K562 (cell line): ENCODE measurements around the gene SULT2B1. TPM values are rescaled to one million over a fixed set of nuclear protein-coding genes. Genes with fewer than 3 reads are reported as not detected.

Experiments used
- HIVEP1 ChIP-seq: fragments of 250-450 bp; sonication (Bioruptor Pico); IDR thresholded peaks from 2 replicates; pipeline ENCODE4 v1.4.0; 2020; ENCODE audit warnings: mild to moderate bottlenecking
- HNRNPUL1 ChIP-seq: fragments of 200-400 bp; formaldehyde crosslinking; IDR thresholded peaks from 2 replicates; pipeline ENCODE4 v1.6.1; 2017; ENCODE audit warnings: low read length
- MTA1 ChIP-seq: fragments of 450-650 bp; IDR thresholded peaks from 2 replicates; pipeline ENCODE4 v1.6.1; 2017; ENCODE audit warnings: borderline replicate concordance
- MYNN ChIP-seq, 2 experiments: sonication (generic); formaldehyde crosslinking in 1 of 2; IDR thresholded peaks; 2 replicates each; pipeline versions ENCODE4 v1.5.0 to v1.6.1; 2016 to 2020; ENCODE audit warnings: antibody characterized with exemption in 1 of 2, missing genetic modification reagents in 1 of 2
- OTX1 ChIP-seq: fragments of 450-650 bp; formaldehyde crosslinking; IDR thresholded peaks from 2 replicates; pipeline ENCODE4 v1.4.0; 2022; ENCODE audit warnings: mild to moderate bottlenecking
- SIRT6 ChIP-seq: IDR thresholded peaks from one replicate; pipeline ENCODE4 v1.6.1; 2012; ENCODE audit warnings: low read depth, mild to moderate bottlenecking, control low read depth, inconsistent platforms, low read length, moderate library complexity
- TRIM28 ChIP-seq: fragments of 450-650 bp; IDR thresholded peaks from 2 replicates; pipeline ENCODE4 v1.6.1; 2017
- U2AF1 ChIP-seq: fragments of 200-400 bp; formaldehyde crosslinking; optimal IDR thresholded peaks from 2 replicates; pipeline ENCODE3; 2017; ENCODE audit warnings: mild to moderate bottlenecking, low read depth, low read length, moderate library complexity
- WHSC1 ChIP-seq: IDR thresholded peaks from one replicate; pipeline ENCODE4 v1.6.1; 2012; ENCODE audit warnings: low read length, control low read depth, inconsistent platforms
- ZNF584 ChIP-seq: fragments of 200-800 bp; sonication (Bioruptor generic); IDR thresholded peaks from 2 replicates; pipeline ENCODE4 v1.6.1; 2016; ENCODE audit warnings: low read depth, mild to moderate bottlenecking, missing genetic modification characterization, missing compliant biosample characterization
- polyA plus RNA-seq, 8 experiments: library from polyadenylated mRNA; depleted of rRNA in 4 of 8; stranded (reverse) in 5 of 8; unstranded in 3 of 8; fragments of >200 nt; fragmentation: Nextera tagmentation in 2 of 8; fragmentation: Illumina TruSeq in 1 of 8; extraction: Ambion mirVana in 2 of 8; extraction: Trizol in 1 of 8; gene quantifications; 2 replicates each; pipeline versions ENCODE4 v1.2.1 to v1.2.3, GENCODE V29; 2011 to 2014; ENCODE audit warnings: inconsistent platforms in 1 of 8, missing spikeins in 1 of 8
- total RNA-seq, 7 experiments: library from RNA; depleted of rRNA in 6 of 7; stranded (reverse); fragments of >200 nt in 6 of 7; fragmentation: Illumina TruSeq in 2 of 7; extraction: Trizol in 2 of 7; gene quantifications; 2 replicates each; pipeline versions ENCODE4 v1.2.1 to v1.2.3, GENCODE V29; 2011 to 2021; ENCODE audit warnings: low replicate concordance in 1 of 7
- TF ChIP-seq, protein P1 (sequence below): sonication (generic); formaldehyde crosslinking; IDR thresholded peaks from 2 replicates; pipeline ENCODE4 v1.8.0; 2022; ENCODE audit warnings: mild to moderate bottlenecking, missing genetic modification reagents, borderline replicate concordance
- TF ChIP-seq, protein P2 (sequence below): fragments of 250-450 bp; sonication (Bioruptor Pico); IDR thresholded peaks from 2 replicates; pipeline ENCODE4 v1.8.0; 2021; ENCODE audit warnings: borderline replicate concordance, mild to moderate bottlenecking, moderate library complexity; ENCODE audit not compliant: poor library complexity, severe bottlenecking
- TF ChIP-seq, protein P3 (sequence below): fragments of 450-650 bp; IDR thresholded peaks from 2 replicates; pipeline ENCODE4 v1.6.1; 2014; ENCODE audit warnings: low read depth, mild to moderate bottlenecking, moderate library complexity, borderline replicate concordance
- TF ChIP-seq, protein P4 (sequence below): fragments of 150-350 bp; conservative IDR thresholded peaks from 2 replicates; pipeline ENCODE4 v1.6.1; 2014; ENCODE audit warnings: low read length
- TF ChIP-seq, protein P5 (sequence below), 2 experiments: fragments of 450-650 bp; IDR thresholded peaks; 2 replicates each; pipeline ENCODE4 v1.6.1; 2016
- TF ChIP-seq, protein P6 (sequence below): sonication (generic); formaldehyde crosslinking; IDR thresholded peaks from 2 replicates; pipeline ENCODE4 v1.4.0; 2020; ENCODE audit warnings: mild to moderate bottlenecking, missing genetic modification reagents
- TF ChIP-seq, protein P7 (sequence below): fragments of 250-450 bp; sonication (Bioruptor Pico); IDR thresholded peaks from 2 replicates; pipeline ENCODE4 v1.8.0; 2022; ENCODE audit warnings: moderate library complexity, mild to moderate bottlenecking, inconsistent platforms

The SULT2B1 gene
- total and polyA plus RNA-seq, 9 of the 15 experiments (the other 6 are each of a cell fraction or from before 2014, with no cell fraction given): 0.09 to 0.62 (median 0.22) TPM; not detected in 2

DNA sequence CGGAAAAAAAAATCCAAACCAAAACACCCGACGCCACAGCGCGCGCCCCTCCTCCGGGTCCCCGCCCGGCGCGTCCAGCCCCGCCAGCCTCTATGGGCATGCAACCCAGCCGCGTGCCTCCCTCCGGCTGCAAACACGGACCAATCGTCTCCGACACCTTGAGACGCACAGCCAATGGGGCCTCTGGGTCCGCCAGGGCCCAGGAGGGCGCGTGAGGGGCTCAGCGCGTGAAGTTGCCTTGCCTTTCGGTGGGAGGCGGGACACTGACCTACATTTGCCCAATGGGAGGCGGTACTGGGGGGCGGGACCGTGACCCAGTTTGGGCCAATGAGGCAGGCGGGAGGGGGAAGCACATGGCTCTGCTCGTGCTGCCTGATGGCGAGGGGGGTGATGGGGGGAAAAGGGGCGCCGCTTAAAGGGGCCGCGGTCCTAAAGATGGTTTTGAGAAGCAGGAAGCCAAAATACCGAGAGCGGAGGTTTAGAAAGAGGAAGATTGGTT is 85.5 kb downstream of the SULT2B1 start (continued):
- TF ChIP-seq OTX1 (CRISPR knock-in tag): no peak
- TF ChIP-seq, protein P1, sequence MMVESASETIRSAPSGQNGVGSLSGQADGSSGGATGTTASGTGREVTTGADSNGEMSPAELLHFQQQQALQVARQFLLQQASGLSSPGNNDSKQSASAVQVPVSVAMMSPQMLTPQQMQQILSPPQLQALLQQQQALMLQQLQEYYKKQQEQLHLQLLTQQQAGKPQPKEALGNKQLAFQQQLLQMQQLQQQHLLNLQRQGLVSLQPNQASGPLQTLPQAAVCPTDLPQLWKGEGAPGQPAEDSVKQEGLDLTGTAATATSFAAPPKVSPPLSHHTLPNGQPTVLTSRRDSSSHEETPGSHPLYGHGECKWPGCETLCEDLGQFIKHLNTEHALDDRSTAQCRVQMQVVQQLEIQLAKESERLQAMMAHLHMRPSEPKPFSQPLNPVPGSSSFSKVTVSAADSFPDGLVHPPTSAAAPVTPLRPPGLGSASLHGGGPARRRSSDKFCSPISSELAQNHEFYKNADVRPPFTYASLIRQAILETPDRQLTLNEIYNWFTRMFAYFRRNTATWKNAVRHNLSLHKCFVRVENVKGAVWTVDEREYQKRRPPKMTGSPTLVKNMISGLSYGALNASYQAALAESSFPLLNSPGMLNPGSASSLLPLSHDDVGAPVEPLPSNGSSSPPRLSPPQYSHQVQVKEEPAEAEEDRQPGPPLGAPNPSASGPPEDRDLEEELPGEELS (CRISPR knock-in tag): peak; percentile 100
- TF ChIP-seq, protein P2, sequence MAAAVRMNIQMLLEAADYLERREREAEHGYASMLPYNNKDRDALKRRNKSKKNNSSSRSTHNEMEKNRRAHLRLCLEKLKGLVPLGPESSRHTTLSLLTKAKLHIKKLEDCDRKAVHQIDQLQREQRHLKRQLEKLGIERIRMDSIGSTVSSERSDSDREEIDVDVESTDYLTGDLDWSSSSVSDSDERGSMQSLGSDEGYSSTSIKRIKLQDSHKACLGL (CRISPR knock-in tag): no peak
- TF ChIP-seq, protein P3, sequence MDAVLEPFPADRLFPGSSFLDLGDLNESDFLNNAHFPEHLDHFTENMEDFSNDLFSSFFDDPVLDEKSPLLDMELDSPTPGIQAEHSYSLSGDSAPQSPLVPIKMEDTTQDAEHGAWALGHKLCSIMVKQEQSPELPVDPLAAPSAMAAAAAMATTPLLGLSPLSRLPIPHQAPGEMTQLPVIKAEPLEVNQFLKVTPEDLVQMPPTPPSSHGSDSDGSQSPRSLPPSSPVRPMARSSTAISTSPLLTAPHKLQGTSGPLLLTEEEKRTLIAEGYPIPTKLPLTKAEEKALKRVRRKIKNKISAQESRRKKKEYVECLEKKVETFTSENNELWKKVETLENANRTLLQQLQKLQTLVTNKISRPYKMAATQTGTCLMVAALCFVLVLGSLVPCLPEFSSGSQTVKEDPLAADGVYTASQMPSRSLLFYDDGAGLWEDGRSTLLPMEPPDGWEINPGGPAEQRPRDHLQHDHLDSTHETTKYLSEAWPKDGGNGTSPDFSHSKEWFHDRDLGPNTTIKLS: peak; percentile 62; the same call in 1 of the 2 replicates
- TF ChIP-seq TRIM28: no peak
- TF ChIP-seq, protein P4, sequence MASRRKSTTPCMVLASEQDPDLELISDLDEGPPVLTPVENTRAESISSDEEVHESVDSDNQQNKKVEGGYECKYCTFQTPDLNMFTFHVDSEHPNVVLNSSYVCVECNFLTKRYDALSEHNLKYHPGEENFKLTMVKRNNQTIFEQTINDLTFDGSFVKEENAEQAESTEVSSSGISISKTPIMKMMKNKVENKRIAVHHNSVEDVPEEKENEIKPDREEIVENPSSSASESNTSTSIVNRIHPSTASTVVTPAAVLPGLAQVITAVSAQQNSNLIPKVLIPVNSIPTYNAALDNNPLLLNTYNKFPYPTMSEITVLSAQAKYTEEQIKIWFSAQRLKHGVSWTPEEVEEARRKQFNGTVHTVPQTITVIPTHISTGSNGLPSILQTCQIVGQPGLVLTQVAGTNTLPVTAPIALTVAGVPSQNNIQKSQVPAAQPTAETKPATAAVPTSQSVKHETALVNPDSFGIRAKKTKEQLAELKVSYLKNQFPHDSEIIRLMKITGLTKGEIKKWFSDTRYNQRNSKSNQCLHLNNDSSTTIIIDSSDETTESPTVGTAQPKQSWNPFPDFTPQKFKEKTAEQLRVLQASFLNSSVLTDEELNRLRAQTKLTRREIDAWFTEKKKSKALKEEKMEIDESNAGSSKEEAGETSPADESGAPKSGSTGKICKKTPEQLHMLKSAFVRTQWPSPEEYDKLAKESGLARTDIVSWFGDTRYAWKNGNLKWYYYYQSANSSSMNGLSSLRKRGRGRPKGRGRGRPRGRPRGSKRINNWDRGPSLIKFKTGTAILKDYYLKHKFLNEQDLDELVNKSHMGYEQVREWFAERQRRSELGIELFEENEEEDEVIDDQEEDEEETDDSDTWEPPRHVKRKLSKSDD: no peak
- TF ChIP-seq, protein P5, sequence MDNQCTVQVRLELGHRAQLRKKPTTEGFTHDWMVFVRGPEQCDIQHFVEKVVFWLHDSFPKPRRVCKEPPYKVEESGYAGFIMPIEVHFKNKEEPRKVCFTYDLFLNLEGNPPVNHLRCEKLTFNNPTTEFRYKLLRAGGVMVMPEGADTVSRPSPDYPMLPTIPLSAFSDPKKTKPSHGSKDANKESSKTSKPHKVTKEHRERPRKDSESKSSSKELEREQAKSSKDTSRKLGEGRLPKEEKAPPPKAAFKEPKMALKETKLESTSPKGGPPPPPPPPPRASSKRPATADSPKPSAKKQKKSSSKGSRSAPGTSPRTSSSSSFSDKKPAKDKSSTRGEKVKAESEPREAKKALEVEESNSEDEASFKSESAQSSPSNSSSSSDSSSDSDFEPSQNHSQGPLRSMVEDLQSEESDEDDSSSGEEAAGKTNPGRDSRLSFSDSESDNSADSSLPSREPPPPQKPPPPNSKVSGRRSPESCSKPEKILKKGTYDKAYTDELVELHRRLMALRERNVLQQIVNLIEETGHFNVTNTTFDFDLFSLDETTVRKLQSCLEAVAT (IDR thresholded peaks at IDR 0.05): 0 out of 4 replicates have a peak, but pooled peaks of 1 of the 2 experiments have one; percentile 18
- no peak for TF ChIP-seq ZNF584 (CRISPR knock-in tag)
- TF ChIP-seq HNRNPUL1: no peak
- TF ChIP-seq, protein P6, sequence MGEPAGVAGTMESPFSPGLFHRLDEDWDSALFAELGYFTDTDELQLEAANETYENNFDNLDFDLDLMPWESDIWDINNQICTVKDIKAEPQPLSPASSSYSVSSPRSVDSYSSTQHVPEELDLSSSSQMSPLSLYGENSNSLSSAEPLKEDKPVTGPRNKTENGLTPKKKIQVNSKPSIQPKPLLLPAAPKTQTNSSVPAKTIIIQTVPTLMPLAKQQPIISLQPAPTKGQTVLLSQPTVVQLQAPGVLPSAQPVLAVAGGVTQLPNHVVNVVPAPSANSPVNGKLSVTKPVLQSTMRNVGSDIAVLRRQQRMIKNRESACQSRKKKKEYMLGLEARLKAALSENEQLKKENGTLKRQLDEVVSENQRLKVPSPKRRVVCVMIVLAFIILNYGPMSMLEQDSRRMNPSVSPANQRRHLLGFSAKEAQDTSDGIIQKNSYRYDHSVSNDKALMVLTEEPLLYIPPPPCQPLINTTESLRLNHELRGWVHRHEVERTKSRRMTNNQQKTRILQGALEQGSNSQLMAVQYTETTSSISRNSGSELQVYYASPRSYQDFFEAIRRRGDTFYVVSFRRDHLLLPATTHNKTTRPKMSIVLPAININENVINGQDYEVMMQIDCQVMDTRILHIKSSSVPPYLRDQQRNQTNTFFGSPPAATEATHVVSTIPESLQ (CRISPR knock-in tag): peak; percentile 95; the same call in 1 of the 2 replicates
- no peak for TF ChIP-seq MTA1
- no peak for TF ChIP-seq SIRT6
- TF ChIP-seq, protein P7, sequence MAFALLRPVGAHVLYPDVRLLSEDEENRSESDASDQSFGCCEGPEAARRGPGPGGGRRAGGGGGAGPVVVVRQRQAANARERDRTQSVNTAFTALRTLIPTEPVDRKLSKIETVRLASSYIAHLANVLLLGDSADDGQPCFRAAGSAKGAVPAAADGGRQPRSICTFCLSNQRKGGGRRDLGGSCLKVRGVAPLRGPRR: no peak
- TF ChIP-seq MYNN (IDR thresholded peaks at IDR 0.05): 0 out of 2 replicates have a peak, but pooled peaks have one; percentile 15
- TF ChIP-seq MYNN (CRISPR knock-in tag; IDR thresholded peaks at IDR 0.05): no peak
- TF ChIP-seq U2AF1: no peak
- no peak for TF ChIP-seq WHSC1
- no peak for TF ChIP-seq HIVEP1 (CRISPR knock-in tag)
